Endothelial cell of umbilical vein (primary cell): ENCODE data around the gene IWS1. TPM values are rescaled to one million over a fixed set of nuclear protein-coding genes. Genes with fewer than 3 reads are reported as not detected.

Experiments
- BruUV-seq: library from RNA; stranded (reverse); fragments of 400-500 nt; replicated peaks from 2 replicates; lab custom pipeline; 2021; lab: Mats Ljungman, UMichigan
- CTCF ChIA-PET: fragments of 300-600, 350-600 bp; sonication (Branson Sonifier 250); formaldehyde crosslinking; loops from one replicate; lab custom pipeline; 2021; ENCODE audit warnings: antibody characterized with exemption, inconsistent platforms; lab: Charles Lee
- POLR2A ChIA-PET: fragments of 300-600, 350-600 bp; sonication (Branson Sonifier 250); formaldehyde crosslinking; loops from one replicate; lab custom pipeline; 2021; ENCODE audit warnings: antibody characterized with exemption, inconsistent platforms; lab: Charles Lee
- DNase-seq: peaks from one replicate; pipeline ENCODE4 v3.0.0-alpha.2; 2011; ENCODE audit warnings: low read depth, low spot score
- FAIRE-seq: peaks from 2 replicates; lab custom pipeline; 2011; peaks lifted over from hg19 to GRCh38; lab: Jason Lieb, UNC
- H2AFZ ChIP-seq: 2 replicates; pipeline ENCODE4 v1.6.0; 2012; ENCODE audit warnings: low read depth, low read length, control low read depth, inconsistent platforms
- H3K27ac ChIP-seq: 2 replicates; pipeline ENCODE4 v1.5.1; 2011; ENCODE audit warnings: low read depth, mild to moderate bottlenecking, control low read depth, low read length, moderate library complexity; ENCODE audit not compliant: insufficient read depth
- H3K27me3 ChIP-seq, 2 experiments: 2 replicates each; pipeline versions ENCODE4 v1.6.0 to v1.6.1; 2011; ENCODE audit warnings: low read length in 2 of 2, mixed read lengths in 1 of 2; ENCODE audit not compliant: control insufficient read depth in 2 of 2, insufficient read depth in 2 of 2
- H3K36me3 ChIP-seq, 2 experiments: 2 replicates in 1 of 2; 3 replicates in 1 of 2; pipeline ENCODE4 v1.5.1; 2011; ENCODE audit warnings: low read length in 2 of 2, mild to moderate bottlenecking in 1 of 2, moderate library complexity in 1 of 2; ENCODE audit not compliant: control insufficient read depth in 2 of 2, insufficient read depth in 2 of 2; ENCODE audit errors: extremely low read depth in 1 of 2
- H3K4me1 ChIP-seq: 3 replicates; pipeline ENCODE4 v1.5.1; 2011; ENCODE audit warnings: mild to moderate bottlenecking, low read length; ENCODE audit not compliant: control insufficient read depth, insufficient read depth; ENCODE audit errors: extremely low read depth
- H3K4me2 ChIP-seq: 2 replicates; pipeline ENCODE4 v1.6.1; 2011; ENCODE audit warnings: low read length, control low read depth, mixed read lengths; ENCODE audit not compliant: insufficient read depth
- H3K4me3 ChIP-seq, 3 experiments: fragments of 200-600 bp in 1 of 3; sonication (generic), shearing (Covaris generic) in 1 of 3; replicated peaks in 1 of 3; 2 replicates each; pipeline ENCODE4 v1.5.1; 2011 to 2016; ENCODE audit warnings: control low read depth in 3 of 3, low read length in 3 of 3, mild to moderate bottlenecking in 2 of 3, inconsistent platforms in 1 of 3, low read depth in 1 of 3, moderate library complexity in 1 of 3; ENCODE audit not compliant: insufficient read depth in 1 of 3
- H3K79me2 ChIP-seq: 2 replicates; pipeline ENCODE4 v1.6.0; 2012; ENCODE audit warnings: low read length, inconsistent platforms; ENCODE audit not compliant: control insufficient read depth, insufficient read depth
- H3K9ac ChIP-seq: replicated peaks from 2 replicates; pipeline ENCODE3; 2011; ENCODE audit warnings: low read length, control low read depth; ENCODE audit not compliant: insufficient read depth; ENCODE audit errors: extremely low read depth
- H3K9me1 ChIP-seq: replicated peaks from 3 replicates; pipeline ENCODE4 v1.6.0; 2011; ENCODE audit warnings: mild to moderate bottlenecking, low read length; ENCODE audit not compliant: control insufficient read depth, insufficient read depth; ENCODE audit errors: extremely low read depth
- H3K9me3 ChIP-seq: replicated peaks from 2 replicates; pipeline ENCODE4 v1.5.1; 2012; ENCODE audit warnings: low read length, inconsistent platforms; ENCODE audit not compliant: control insufficient read depth, insufficient read depth
- H4K20me1 ChIP-seq: replicated peaks from 2 replicates; pipeline ENCODE3; 2011; ENCODE audit warnings: mild to moderate bottlenecking, low read length; ENCODE audit not compliant: control insufficient read depth, insufficient read depth; ENCODE audit errors: extremely low read depth
- EZH2 ChIP-seq: IDR thresholded peaks from 2 replicates; pipeline ENCODE4 v1.6.1; 2012; ENCODE audit warnings: borderline replicate concordance, low read depth, mild to moderate bottlenecking, moderate library complexity, low read length, inconsistent platforms; ENCODE audit not compliant: severe bottlenecking
- FOS ChIP-seq: IDR thresholded peaks from 2 replicates; pipeline ENCODE4 v1.6.1; 2011; ENCODE audit warnings: mild to moderate bottlenecking, low read length, moderate library complexity, borderline replicate concordance; ENCODE audit not compliant: insufficient read depth
- GATA2 ChIP-seq: IDR thresholded peaks from 2 replicates; pipeline ENCODE4 v1.7.0; 2011; ENCODE audit warnings: low read depth, mild to moderate bottlenecking, moderate library complexity, mixed read lengths, low read length; ENCODE audit not compliant: insufficient read length, insufficient read depth
- JUN ChIP-seq: IDR thresholded peaks from 2 replicates; pipeline ENCODE4 v1.6.1; 2011; ENCODE audit warnings: borderline replicate concordance, low read depth; ENCODE audit not compliant: insufficient read length, insufficient read depth
- MYC ChIP-seq: IDR thresholded peaks from one replicate; pipeline ENCODE4 v1.6.1; 2011; ENCODE audit warnings: mild to moderate bottlenecking, low read depth, low read length
- POLR2A ChIP-seq: IDR thresholded peaks from 2 replicates; pipeline ENCODE4 v1.6.1; 2012; ENCODE audit warnings: low read depth, mild to moderate bottlenecking, control low read depth, low read length
- POLR2AphosphoS5 ChIP-seq: IDR thresholded peaks from 2 replicates; pipeline ENCODE4 v1.6.1; 2012; ENCODE audit warnings: low read depth, mild to moderate bottlenecking, control low read depth, low read length, moderate library complexity; ENCODE audit not compliant: insufficient read depth
- dilution Hi-C: fragments of 300-500 bp; cut with MboI; formaldehyde crosslinking; loops from one replicate; pipeline ENCODE4 v1.15.0; 2019; ENCODE audit warnings: low sequenced_read_pairs; ENCODE audit not compliant: extremely low pct_ligation_motif_present
- intact Hi-C: fragments of 100-400 bp; cut with micrococcal nuclease; formaldehyde crosslinking; loops from one replicate; pipeline ENCODE4 v1.10.0; 2022
- polyA plus RNA-seq, 4 experiments: library from polyadenylated mRNA; depleted of rRNA in 3 of 4; stranded (reverse) in 3 of 4; unstranded in 1 of 4; fragments of >200 nt; gene quantifications; 2 replicates each; pipeline versions ENCODE4 v1.2.1 to v1.2.3, GENCODE V29; 2011 to 2012; ENCODE audit warnings: missing spikeins in 1 of 4
- total RNA-seq: library from RNA; stranded (reverse); gene quantifications from 2 replicates; pipeline ENCODE4 v1.2.3, GENCODE V29; 2021
- TF ChIP-seq, protein P1 (sequence below), 2 donors: IDR thresholded peaks; 1 replicate in 1 of 2; 2 replicates in 1 of 2; pipeline ENCODE4 v1.5.1; 2011; ENCODE audit warnings: low read length in 2 of 2, mild to moderate bottlenecking in 2 of 2, moderate library complexity in 2 of 2, control low read depth in 1 of 2, inconsistent platforms in 1 of 2, low read depth in 1 of 2; ENCODE audit not compliant: insufficient read depth in 1 of 2; ENCODE audit errors: extremely low read depth in 1 of 2
- TF ChIP-seq, protein P2 (sequence below): IDR thresholded peaks from 2 replicates; pipeline ENCODE4 v1.6.1; 2011; ENCODE audit not compliant: insufficient read depth, insufficient read length

IWS1 gene
- total and polyA plus RNA-seq, 2 donors (not counting 3 experiments of a cell fraction or from before 2014, with no cell fraction given): 14.7 to 51.0 TPM

DNA sequence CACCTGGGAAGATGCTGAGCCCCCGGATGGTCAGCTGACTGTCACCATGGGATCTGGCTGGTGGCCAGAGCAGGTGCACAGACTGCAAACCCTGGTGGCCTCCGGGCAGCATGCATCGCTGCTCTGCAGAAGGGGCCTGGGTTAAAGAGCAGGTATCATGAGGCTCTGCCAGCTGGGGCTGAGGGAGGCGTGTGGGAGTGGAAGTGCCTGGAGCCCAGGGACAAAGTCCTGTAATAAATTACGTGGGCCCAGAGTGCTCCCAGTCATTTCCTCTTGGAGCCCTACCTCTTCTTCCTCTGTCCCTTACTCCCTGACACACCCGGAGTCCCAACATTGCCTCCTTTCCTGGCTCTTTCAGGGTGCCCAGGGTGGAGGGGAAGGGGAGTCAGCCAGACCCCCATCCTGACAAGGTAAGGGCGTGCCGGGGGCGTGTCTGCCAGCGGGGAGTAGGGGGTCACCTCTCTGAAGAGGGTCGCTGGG lies 9.2 kb upstream of the IWS1 start, which contains the start of gene MYO7B:
Gene MYO7B (plus strand): TSS at position 262 of the 480 bp plus-strand sequence. CDS start 24,040 bp downstream, outside the sequence.
- H2AFZ ChIP-seq: no peak within 1 kb of the TSS
- dilution Hi-C loops: no loop called here
- no peaks in the 10 kb centered on the region for H3K4me1 ChIP-seq
- DNase-seq (no peak), FAIRE-seq (no peak)
- H3K9me1 ChIP-seq: no peaks in the 10 kb centered on the region
- intact Hi-C loops: no loop called here
- H3K27ac ChIP-seq: no peak within 1 kb of the TSS
- peaks cover under 1 to 8% of the 10 kb centered on the region in 2 experiments for H3K27me3 ChIP-seq
- H3K9me3 ChIP-seq: no peaks in the 10 kb centered on the region
- CTCF ChIA-PET: interaction anchor here (1.0 kb wide), 1 partner anchor 56 kb away, joined by 3 read pairs; no protein-coding TSS in a partner anchor
- no peaks in the 10 kb centered on the region for H3K36me3 ChIP-seq
- no peaks in the 10 kb centered on the region for H3K79me2 ChIP-seq
- no peak within 1 kb of the TSS for H3K9ac ChIP-seq
- no TSS peak for BruUV-seq
- H3K4me2 ChIP-seq: no peak within 1 kb of the TSS
- no peak within 1 kb of the TSS for H3K4me3 ChIP-seq
- POLR2A ChIA-PET: no interaction called here
- no peaks in the 10 kb centered on the region for H4K20me1 ChIP-seq
- TF ChIP-seq FOS: no peak
- no peak for TF ChIP-seq GATA2
- TF ChIP-seq EZH2: no peak
- TF ChIP-seq JUN: no peak
- no peak for TF ChIP-seq POLR2A
- no peak for TF ChIP-seq MYC
- TF ChIP-seq, protein P1, sequence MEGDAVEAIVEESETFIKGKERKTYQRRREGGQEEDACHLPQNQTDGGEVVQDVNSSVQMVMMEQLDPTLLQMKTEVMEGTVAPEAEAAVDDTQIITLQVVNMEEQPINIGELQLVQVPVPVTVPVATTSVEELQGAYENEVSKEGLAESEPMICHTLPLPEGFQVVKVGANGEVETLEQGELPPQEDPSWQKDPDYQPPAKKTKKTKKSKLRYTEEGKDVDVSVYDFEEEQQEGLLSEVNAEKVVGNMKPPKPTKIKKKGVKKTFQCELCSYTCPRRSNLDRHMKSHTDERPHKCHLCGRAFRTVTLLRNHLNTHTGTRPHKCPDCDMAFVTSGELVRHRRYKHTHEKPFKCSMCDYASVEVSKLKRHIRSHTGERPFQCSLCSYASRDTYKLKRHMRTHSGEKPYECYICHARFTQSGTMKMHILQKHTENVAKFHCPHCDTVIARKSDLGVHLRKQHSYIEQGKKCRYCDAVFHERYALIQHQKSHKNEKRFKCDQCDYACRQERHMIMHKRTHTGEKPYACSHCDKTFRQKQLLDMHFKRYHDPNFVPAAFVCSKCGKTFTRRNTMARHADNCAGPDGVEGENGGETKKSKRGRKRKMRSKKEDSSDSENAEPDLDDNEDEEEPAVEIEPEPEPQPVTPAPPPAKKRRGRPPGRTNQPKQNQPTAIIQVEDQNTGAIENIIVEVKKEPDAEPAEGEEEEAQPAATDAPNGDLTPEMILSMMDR (IDR thresholded peaks at IDR 0.05; ENCODE audit: extremely low read depth in 1 of 2, insufficient read depth in 1 of 2, low read depth in 1 of 2, low read length in 2 of 2): no peak
- TF ChIP-seq, protein P2, sequence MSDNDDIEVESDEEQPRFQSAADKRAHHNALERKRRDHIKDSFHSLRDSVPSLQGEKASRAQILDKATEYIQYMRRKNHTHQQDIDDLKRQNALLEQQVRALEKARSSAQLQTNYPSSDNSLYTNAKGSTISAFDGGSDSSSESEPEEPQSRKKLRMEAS: no peak
- TF ChIP-seq POLR2AphosphoS5: no peak
